AG10803 (cell line): ENCODE results near the gene ZBTB25.
A peak's percentile ranks its signal among the peaks of the same experiment; 100 is the strongest.

Experiments used
- DNase-seq: peaks from one replicate; pipeline ENCODE4 v3.0.0; 2010; ENCODE audit warnings: low read depth
- H3K4me3 ChIP-seq: 2 replicates; pipeline ENCODE4 v1.5.1; 2011; ENCODE audit warnings: mild to moderate bottlenecking, low read length, control low read depth
- CTCF ChIP-seq: conservative IDR thresholded peaks from 2 replicates; pipeline ENCODE4 v1.5.1; 2011; ENCODE audit warnings: mild to moderate bottlenecking, low read length, control low read depth, inconsistent platforms

ZBTB25 gene

GRCh38 chr14:64503434-64504309 is at the start of gene ZBTB25:
ZBTB25 (minus strand) TSS chr14:64503838; CDS start chr14:64490533, 13,305 bp downstream.
- no peak for TF ChIP-seq CTCF
- peak; percentile 95 for DNase-seq
- H3K4me3 ChIP-seq, result peak within 1 kb of the TSS; percentile 94

GRCh38 chr14:64550621-64551333 is 47.1 kb upstream of the ZBTB25 start:
- DNase-seq, result no peak
- no peak for TF ChIP-seq CTCF
- no peak overlapping the region for H3K4me3 ChIP-seq

GRCh38 chr14:64549791-64550620 is 46.4 kb upstream of the ZBTB25 start, which contains the start of gene PPP1R36:
PPP1R36 (plus strand) TSS chr14:64549961; CDS start chr14:64549998, 37 bp downstream.
- TF ChIP-seq CTCF, result no peak
- peak within 1 kb of the TSS; percentile 42 for H3K4me3 ChIP-seq
- DNase-seq, result peak; percentile 39

GRCh38 chr14:64549016-64549415 is 45.4 kb upstream of the ZBTB25 start:
- DNase-seq, result peak; percentile 62
- H3K4me3 ChIP-seq, result no peak overlapping the region
- TF ChIP-seq CTCF, result no peak

- no peak for TF ChIP-seq CTCF
- H3K4me3 ChIP-seq, result peak overlapping the region; percentile 4; the same call in 1 of the 2 replicates
- DNase-seq, result no peak
These were observed 41.1 kb upstream of the ZBTB25 start for GRCh38 chr14:64544607-64545312.

GRCh38 chr14:64542836-64543201 is 39.2 kb upstream of the ZBTB25 start:
- no peak for TF ChIP-seq CTCF
- H3K4me3 ChIP-seq, result peak overlapping the region; percentile 78
- DNase-seq, result no peak
